Kidney glomerular epithelial cell (primary cell): ENCODE results near the gene AKAP13.
"Not testable (repeated sequence)": the region's sequence is repeated elsewhere in the genome, so short reads cannot be mapped to it uniquely, and the experiment has no call there.

Source experiments
- DNase-seq: peaks from one replicate; lab custom pipeline; 2025; lab: John Stamatoyannopoulos, UW

Gene AKAP13

GRCh38 chr15:85479071-85479647 lies 98.8 kb downstream of the AKAP13 start:
- peak; percentile 33 for DNase-seq

GRCh38 chr15:85480923-85481322 lies 100.5 kb downstream of the AKAP13 start:
- no peak for DNase-seq

GRCh38 chr15:85481543-85481942 lies 101.1 kb downstream of the AKAP13 start:
- DNase-seq: not testable (repeated sequence)

DNA sequence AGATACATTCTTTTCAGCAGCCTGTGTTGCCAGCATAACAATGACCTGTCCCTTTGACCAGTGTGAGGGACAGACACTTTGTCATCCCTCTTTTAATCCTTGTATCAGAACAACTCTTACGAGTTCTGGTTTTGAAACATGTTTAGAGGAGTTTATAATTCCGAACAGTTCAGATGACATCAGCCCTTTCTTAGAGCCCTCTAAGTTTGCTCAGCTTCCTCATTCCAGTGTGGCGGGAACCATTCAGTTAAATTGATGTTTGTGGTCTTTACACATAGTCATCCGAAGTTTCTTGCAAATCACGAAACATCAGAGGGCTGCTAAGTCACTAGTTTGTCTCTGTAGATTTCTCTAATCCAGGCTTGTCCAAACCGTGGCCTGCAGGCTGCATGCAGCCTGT lies 102.5 kb downstream of the AKAP13 start:
- peak; percentile 14 for DNase-seq

GRCh38 chr15:85483955-85484354 lies 103.6 kb downstream of the AKAP13 start:
- DNase-seq: not testable (repeated sequence)

DNA sequence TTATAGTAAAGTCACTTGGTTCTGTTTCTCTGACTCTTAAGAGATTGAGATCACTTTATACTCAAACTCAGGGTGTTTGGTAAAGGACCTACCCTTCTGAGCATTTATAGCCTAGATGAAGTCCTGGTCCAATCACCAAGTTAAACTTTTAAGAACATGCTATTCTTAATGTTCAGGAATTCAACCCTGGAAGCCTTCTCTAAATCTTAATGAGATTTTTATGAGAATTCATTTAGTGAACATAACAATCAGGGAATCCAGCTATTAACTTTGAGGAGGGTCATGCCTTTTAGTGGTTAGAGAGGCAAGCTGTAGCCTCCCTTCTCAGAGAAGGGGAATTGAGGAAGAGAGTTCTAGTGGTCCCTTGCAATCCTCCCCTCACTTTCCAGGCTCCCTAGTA lies 104.5 kb downstream of the AKAP13 start:
- DNase-seq: not testable (repeated sequence)

- DNase-seq: peak; percentile 86
Observed at GRCh38 chr15:85485956-85486567, 105.7 kb downstream of the AKAP13 start.

GRCh38 chr15:85487796-85488195 lies 107.4 kb downstream of the AKAP13 start:
- peak; percentile 40 for DNase-seq

GRCh38 chr15:85488997-85489396 lies 108.6 kb downstream of the AKAP13 start:
- no peak for DNase-seq

- DNase-seq: no peak
Observed at GRCh38 chr15:85489773-85490493, 109.5 kb downstream of the AKAP13 start.

- DNase-seq: no peak
Observed at GRCh38 chr15:85490856-85491255, 110.5 kb downstream of the AKAP13 start.

- DNase-seq: no peak
Observed at GRCh38 chr15:85491691-85492090, 111.3 kb downstream of the AKAP13 start.

DNA sequence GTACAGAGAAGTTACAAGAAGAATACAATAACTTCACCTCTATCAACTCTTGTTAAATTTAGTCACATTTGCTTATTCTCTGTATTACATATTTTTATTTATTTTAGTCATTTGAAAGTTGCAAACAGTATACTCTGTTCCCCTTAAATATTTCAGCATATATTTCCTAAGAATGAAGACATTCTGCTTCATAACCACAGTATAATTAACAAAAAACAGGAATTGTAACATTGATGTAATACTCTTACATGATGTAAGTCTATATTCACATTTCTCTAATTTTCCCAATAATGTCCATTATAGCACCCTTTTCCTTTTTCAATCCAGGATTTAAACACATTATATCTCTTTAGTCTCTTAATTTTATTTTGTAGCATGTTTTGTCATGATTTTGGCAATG lies 112.0 kb downstream of the AKAP13 start:
- no peak for DNase-seq

GRCh38 chr15:85493260-85493659 lies 112.9 kb downstream of the AKAP13 start:
- DNase-seq: no peak

DNA sequence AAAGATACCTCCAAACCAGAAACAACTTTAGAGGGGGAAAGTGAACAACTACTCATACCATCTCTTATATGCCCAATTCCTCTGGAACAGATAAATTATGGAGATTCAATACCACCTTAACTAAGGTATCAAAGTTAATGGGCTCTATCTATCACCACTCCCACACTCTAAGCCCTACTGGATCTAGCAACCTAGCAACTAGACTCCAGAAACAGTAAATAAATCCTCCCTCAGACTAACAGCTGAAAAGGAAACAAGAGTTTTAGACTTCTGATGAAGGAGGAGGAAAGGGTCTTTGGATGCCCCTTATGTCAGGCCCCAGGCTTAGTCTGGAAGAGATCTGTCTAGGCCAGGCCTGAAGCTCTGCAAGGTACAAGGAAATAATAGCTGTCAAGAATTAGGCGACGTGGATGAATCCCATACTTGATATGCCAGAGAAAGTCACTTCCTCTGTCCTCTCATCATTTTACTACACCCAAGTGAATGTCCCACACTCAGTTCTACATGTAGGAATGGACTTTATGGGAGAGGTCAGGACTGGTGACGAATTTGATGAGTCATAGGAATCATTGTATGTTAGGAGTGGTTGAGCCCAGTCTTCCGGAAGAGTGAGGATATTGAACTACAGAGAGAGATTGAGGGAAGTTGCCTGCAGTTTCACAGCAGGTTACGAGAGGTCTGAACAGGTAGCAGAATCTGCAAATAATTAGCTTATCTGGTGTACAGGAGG lies 113.8 kb downstream of the AKAP13 start:
- DNase-seq: peak; percentile 98

DNA sequence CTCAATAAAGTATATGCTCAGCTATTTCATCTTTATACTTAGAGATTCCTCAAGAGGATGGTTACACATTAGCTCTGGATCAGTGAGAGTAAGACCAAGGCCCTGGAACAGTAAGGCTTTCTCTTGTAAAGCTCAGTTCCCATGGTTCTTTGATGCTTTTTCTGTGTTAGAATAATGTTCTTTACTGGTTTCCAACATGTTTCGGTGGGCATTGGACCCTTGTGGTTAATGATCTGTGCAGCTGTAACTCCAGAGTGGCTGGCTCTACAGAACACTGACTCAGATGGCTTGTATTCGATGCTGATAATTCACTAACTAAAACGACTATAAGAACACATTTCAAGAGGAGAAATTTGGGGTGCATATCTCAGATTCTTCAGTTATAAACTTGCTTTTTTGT lies 114.7 kb downstream of the AKAP13 start:
- DNase-seq: peak; percentile 29

GRCh38 chr15:85495544-85495943 lies 115.1 kb downstream of the AKAP13 start:
- DNase-seq: no peak

- no peak for DNase-seq
Observed at GRCh38 chr15:85496151-85496550, 115.7 kb downstream of the AKAP13 start.

GRCh38 chr15:85496551-85497171 lies 116.3 kb downstream of the AKAP13 start:
- no peak for DNase-seq

DNA sequence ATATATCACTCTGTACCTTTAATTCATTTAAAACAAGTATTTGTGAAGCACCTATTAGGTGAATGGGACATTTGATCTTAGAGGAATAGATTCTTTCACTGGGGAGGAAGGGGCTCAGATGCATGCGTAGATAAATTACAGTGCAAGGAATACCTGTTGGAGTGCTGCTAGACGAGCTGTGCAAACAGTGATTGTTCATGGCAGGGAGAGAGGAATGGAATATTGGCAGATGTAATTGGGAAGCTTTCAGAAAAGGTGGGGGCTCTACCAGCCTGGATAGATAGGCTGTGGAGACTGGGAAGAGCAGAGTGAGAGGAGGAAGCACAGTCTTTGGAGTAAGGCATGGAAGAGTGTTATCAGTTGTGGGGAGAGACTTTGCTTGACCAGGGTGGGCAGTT lies 116.8 kb downstream of the AKAP13 start:
- DNase-seq: no peak

DNA sequence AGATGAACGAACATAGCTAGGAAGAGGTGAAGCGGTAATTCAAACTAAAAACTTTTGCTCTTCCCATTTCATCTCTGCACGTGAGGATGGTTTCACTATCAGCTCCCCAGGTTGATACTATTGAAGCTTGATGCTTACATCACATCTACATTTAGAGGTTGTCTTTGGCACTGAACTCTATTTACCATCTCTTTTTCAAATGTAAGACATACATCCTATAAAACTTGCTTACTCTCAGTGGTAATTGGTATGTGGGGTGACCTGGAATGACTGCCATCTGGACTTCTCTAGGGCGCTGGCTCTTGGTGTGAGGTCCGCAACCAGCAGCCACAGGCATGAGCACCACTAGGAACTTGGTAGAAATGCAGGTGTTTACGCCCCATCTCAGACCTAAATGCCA lies 118.1 kb downstream of the AKAP13 start:
- DNase-seq: no peak

- DNase-seq: no peak
Observed at GRCh38 chr15:85499371-85499887, 119.0 kb downstream of the AKAP13 start.
